K562 (cell line): ENCODE results near the gene HCFC1R1. TPM values are rescaled to one million over a fixed set of nuclear protein-coding genes. Genes with fewer than 3 reads are reported as not detected.

Experiments
- E2F1 ChIP-seq: sonication (generic); formaldehyde crosslinking; IDR thresholded peaks from 2 replicates; pipeline ENCODE4 v1.8.1; 2023; ENCODE audit warnings: mild to moderate bottlenecking, missing genetic modification reagents, moderate library complexity
- E2F3 ChIP-seq: fragments of 250-450 bp; sonication (Bioruptor Pico); IDR thresholded peaks from 2 replicates; pipeline ENCODE4 v1.4.0; 2020; ENCODE audit warnings: mild to moderate bottlenecking
- NCOR1 ChIP-seq: fragments of 450-650 bp; IDR thresholded peaks from 2 replicates; pipeline ENCODE4 v1.6.1; 2016; ENCODE audit warnings: mild to moderate bottlenecking, moderate library complexity
- RB1 ChIP-seq: fragments of 450-650 bp; IDR thresholded peaks from 2 replicates; pipeline ENCODE4 v1.6.1; 2017; ENCODE audit warnings: low read depth, mild to moderate bottlenecking
- SIX5 ChIP-seq, 2 experiments: IDR thresholded peaks; 2 replicates each; pipeline ENCODE4 v1.6.1; 2011; ENCODE audit warnings: low read length in 2 of 2, borderline replicate concordance in 1 of 2, low read depth in 1 of 2, mild to moderate bottlenecking in 1 of 2, moderate library complexity in 1 of 2; ENCODE audit not compliant: insufficient read depth in 1 of 2
- SMAD3 ChIP-seq: fragments of 450-650 bp; formaldehyde crosslinking; conservative IDR thresholded peaks from 2 replicates; pipeline ENCODE4 v1.4.0; 2020; ENCODE audit warnings: mild to moderate bottlenecking
- SMAD4 ChIP-seq: fragments of 250-450 bp; sonication (Bioruptor Pico); conservative IDR thresholded peaks from 2 replicates; pipeline ENCODE4 v1.8.0; 2021; ENCODE audit warnings: inconsistent platforms, mild to moderate bottlenecking, moderate library complexity
- ZFX ChIP-seq: sonication (generic); formaldehyde crosslinking; IDR thresholded peaks from 2 replicates; pipeline ENCODE4 v1.8.0; 2022; ENCODE audit warnings: mild to moderate bottlenecking, missing genetic modification reagents, moderate library complexity
- ZNF274 ChIP-seq: IDR thresholded peaks from 2 replicates; pipeline ENCODE4 v1.6.1; 2011; ENCODE audit warnings: low read depth, mild to moderate bottlenecking, low read length, moderate library complexity, borderline replicate concordance
- ZNF444 ChIP-seq: fragments of 250-450 bp; sonication (Bioruptor Pico); IDR thresholded peaks from 2 replicates; pipeline ENCODE4 v1.4.0; 2020; ENCODE audit warnings: mild to moderate bottlenecking, moderate library complexity
- ZNF445 ChIP-seq: fragments of 250-450 bp; sonication (Bioruptor Pico); IDR thresholded peaks from 2 replicates; pipeline ENCODE4 v1.4.0; 2020; ENCODE audit warnings: low read depth, mild to moderate bottlenecking, moderate library complexity
- polyA plus RNA-seq, 8 experiments: library from polyadenylated mRNA; depleted of rRNA in 4 of 8; stranded (reverse) in 5 of 8; unstranded in 3 of 8; fragments of >200 nt; fragmentation: Nextera tagmentation in 2 of 8; fragmentation: Illumina TruSeq in 1 of 8; extraction: Ambion mirVana in 2 of 8; extraction: Trizol in 1 of 8; gene quantifications; 2 replicates each; pipeline versions ENCODE4 v1.2.1 to v1.2.3, GENCODE V29; 2011 to 2014; ENCODE audit warnings: inconsistent platforms in 1 of 8, missing spikeins in 1 of 8
- total RNA-seq, 7 experiments: library from RNA; depleted of rRNA in 6 of 7; stranded (reverse); fragments of >200 nt in 6 of 7; fragmentation: Illumina TruSeq in 2 of 7; extraction: Trizol in 2 of 7; gene quantifications; 2 replicates each; pipeline versions ENCODE4 v1.2.1 to v1.2.3, GENCODE V29; 2011 to 2021; ENCODE audit warnings: low replicate concordance in 1 of 7
- TF ChIP-seq, protein P1 (sequence below): sonication (generic); formaldehyde crosslinking; IDR thresholded peaks from 2 replicates; pipeline ENCODE4 v1.8.0; 2022; ENCODE audit warnings: mild to moderate bottlenecking, missing genetic modification reagents
- TF ChIP-seq, protein P2 (sequence below): fragments of 450-650 bp; IDR thresholded peaks from 2 replicates; pipeline ENCODE4 v1.6.1; 2016; ENCODE audit warnings: low read depth

Gene HCFC1R1
- total and polyA plus RNA-seq, 9 of the 15 experiments (the other 6 are each of a cell fraction or from before 2014, with no cell fraction given) = 2.2 to 29.0 (median 11.2) TPM

- TF ChIP-seq E2F3 (CRISPR knock-in tag) (peak; percentile 72; the same call in 1 of the 2 replicates), ZNF445 (0 out of 2 replicates have a peak, but pooled peaks have one; percentile 56), SMAD3 (CRISPR knock-in tag) (0 out of 2 replicates have a peak, but pooled peaks have one; percentile 14), E2F1 (CRISPR knock-in tag) (peak; percentile 52; the same call in 1 of the 2 replicates), NCOR1 (peak; percentile 43), ZNF274 (peak; percentile 22; the same call in 1 of the 2 replicates), SIX5 (IDR thresholded peaks at IDR 0.05; ENCODE audit: borderline replicate concordance in 1 of 2, insufficient read depth in 1 of 2, low read depth in 1 of 2, low read length in 2 of 2) (peak; percentile 95 to 97), SMAD4 (CRISPR knock-in tag) (peak; percentile 55; the same call in 1 of the 2 replicates), ZFX (CRISPR knock-in tag) (peak; percentile 95), ZNF444 (CRISPR knock-in tag) (no peak), RB1 (peak; percentile 83; the same call in 1 of the 2 replicates)
- TF ChIP-seq, protein P1, sequence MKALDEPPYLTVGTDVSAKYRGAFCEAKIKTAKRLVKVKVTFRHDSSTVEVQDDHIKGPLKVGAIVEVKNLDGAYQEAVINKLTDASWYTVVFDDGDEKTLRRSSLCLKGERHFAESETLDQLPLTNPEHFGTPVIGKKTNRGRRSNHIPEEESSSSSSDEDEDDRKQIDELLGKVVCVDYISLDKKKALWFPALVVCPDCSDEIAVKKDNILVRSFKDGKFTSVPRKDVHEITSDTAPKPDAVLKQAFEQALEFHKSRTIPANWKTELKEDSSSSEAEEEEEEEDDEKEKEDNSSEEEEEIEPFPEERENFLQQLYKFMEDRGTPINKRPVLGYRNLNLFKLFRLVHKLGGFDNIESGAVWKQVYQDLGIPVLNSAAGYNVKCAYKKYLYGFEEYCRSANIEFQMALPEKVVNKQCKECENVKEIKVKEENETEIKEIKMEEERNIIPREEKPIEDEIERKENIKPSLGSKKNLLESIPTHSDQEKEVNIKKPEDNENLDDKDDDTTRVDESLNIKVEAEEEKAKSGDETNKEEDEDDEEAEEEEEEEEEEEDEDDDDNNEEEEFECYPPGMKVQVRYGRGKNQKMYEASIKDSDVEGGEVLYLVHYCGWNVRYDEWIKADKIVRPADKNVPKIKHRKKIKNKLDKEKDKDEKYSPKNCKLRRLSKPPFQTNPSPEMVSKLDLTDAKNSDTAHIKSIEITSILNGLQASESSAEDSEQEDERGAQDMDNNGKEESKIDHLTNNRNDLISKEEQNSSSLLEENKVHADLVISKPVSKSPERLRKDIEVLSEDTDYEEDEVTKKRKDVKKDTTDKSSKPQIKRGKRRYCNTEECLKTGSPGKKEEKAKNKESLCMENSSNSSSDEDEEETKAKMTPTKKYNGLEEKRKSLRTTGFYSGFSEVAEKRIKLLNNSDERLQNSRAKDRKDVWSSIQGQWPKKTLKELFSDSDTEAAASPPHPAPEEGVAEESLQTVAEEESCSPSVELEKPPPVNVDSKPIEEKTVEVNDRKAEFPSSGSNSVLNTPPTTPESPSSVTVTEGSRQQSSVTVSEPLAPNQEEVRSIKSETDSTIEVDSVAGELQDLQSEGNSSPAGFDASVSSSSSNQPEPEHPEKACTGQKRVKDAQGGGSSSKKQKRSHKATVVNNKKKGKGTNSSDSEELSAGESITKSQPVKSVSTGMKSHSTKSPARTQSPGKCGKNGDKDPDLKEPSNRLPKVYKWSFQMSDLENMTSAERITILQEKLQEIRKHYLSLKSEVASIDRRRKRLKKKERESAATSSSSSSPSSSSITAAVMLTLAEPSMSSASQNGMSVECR (CRISPR knock-in tag) = peak; percentile 90
- TF ChIP-seq, protein P2, sequence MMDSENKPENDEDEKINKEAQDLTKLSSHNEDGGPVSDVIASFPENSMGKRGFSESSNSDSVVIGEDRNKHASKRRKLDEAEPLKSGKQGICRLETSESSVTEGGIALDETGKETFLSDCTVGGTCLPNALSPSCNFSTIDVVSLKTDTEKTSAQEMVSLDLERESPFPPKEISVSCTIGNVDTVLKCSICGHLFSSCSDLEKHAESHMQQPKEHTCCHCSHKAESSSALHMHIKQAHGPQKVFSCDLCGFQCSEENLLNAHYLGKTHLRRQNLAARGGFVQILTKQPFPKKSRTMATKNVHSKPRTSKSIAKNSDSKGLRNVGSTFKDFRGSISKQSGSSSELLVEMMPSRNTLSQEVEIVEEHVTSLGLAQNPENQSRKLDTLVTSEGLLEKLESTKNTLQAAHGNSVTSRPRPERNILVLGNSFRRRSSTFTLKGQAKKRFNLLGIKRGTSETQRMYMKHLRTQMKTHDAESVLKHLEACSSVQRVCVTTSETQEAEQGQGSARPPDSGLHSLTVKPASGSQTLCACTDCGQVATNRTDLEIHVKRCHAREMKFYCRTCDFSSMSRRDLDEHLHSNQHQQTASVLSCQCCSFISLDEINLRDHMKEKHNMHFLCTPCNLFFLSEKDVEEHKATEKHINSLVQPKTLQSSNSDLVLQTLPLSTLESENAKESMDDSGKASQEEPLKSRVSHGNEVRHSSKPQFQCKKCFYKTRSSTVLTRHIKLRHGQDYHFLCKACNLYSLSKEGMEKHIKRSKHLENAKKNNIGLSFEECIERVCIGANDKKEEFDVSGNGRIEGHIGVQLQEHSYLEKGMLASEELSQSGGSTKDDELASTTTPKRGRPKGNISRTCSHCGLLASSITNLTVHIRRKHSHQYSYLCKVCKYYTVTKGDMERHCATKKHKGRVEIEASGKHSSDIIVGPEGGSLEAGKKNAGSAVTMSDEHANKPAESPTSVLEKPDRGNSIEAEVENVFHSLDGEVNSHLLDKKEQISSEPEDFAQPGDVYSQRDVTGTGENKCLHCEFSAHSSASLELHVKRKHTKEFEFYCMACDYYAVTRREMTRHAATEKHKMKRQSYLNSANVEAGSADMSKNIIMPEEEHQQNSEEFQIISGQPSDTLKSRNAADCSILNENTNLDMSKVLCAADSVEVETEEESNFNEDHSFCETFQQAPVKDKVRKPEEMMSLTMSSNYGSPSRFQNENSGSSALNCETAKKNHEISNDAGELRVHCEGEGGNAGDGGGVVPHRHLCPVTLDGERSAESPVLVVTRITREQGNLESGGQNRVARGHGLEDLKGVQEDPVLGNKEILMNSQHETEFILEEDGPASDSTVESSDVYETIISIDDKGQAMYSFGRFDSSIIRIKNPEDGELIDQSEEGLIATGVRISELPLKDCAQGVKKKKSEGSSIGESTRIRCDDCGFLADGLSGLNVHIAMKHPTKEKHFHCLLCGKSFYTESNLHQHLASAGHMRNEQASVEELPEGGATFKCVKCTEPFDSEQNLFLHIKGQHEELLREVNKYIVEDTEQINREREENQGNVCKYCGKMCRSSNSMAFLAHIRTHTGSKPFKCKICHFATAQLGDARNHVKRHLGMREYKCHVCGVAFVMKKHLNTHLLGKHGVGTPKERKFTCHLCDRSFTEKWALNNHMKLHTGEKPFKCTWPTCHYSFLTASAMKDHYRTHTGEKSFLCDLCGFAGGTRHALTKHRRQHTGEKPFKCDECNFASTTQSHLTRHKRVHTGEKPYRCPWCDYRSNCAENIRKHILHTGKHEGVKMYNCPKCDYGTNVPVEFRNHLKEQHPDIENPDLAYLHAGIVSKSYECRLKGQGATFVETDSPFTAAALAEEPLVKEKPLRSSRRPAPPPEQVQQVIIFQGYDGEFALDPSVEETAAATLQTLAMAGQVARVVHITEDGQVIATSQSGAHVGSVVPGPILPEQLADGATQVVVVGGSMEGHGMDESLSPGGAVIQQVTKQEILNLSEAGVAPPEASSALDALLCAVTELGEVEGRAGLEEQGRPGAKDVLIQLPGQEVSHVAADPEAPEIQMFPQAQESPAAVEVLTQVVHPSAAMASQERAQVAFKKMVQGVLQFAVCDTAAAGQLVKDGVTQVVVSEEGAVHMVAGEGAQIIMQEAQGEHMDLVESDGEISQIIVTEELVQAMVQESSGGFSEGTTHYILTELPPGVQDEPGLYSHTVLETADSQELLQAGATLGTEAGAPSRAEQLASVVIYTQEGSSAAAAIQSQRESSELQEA = no peak
Observed at GRCh38 chr16:3023669-3024478, at the start of gene HCFC1R1, which contains the start of gene THOC6 (continued).
